Gastrocnemius medialis (tissue), 4 donors: ENCODE data around the gene SHROOM3. TPM values are rescaled to one million over a fixed set of nuclear protein-coding genes. Genes with fewer than 3 reads are reported as not detected.

ENCODE experiments used
- ATAC-seq, 2 donors: fragments of 150-250 bp; one replicate each; pipeline ENCODE4 v1.9.1; 2016
- DNase-seq, 2 donors: peaks; one replicate each; pipeline ENCODE4 v3.0.0-alpha.2; 2019
- H3K27ac ChIP-seq, 4 donors: fragments of 200-600 bp; sonication (generic); 1 replicate in 1 of 4; 2 replicates in 3 of 4; pipeline ENCODE4 v1.5.1; 2016 to 2018; ENCODE audit warnings: mild to moderate bottlenecking in 2 of 4, moderate library complexity in 1 of 4
- H3K27me3 ChIP-seq, 3 donors: fragments of 200-600 bp; sonication (generic) in 2 of 3; 1 replicate in 1 of 3; 2 replicates in 2 of 3; pipeline versions ENCODE4 v1.5.1 to v1.6.0; 2016 to 2019; ENCODE audit warnings: mild to moderate bottlenecking in 1 of 3, moderate library complexity in 1 of 3
- H3K36me3 ChIP-seq, 2 donors: fragments of 200-600 bp; sonication (generic) in 1 of 2; one replicate each; pipeline ENCODE4 v1.5.1; 2017 to 2018
- H3K4me1 ChIP-seq, 2 donors: fragments of 200-600 bp; sonication (generic) in 1 of 2; one replicate each; pipeline ENCODE4 v1.5.1; 2016 to 2017; ENCODE audit warnings: mild to moderate bottlenecking in 2 of 2
- H3K4me3 ChIP-seq, 4 donors: fragments of 200-600 bp; sonication (generic) in 3 of 4; 1 replicate in 1 of 4; 2 replicates in 3 of 4; pipeline ENCODE4 v1.5.1; 2016 to 2019; ENCODE audit warnings: mild to moderate bottlenecking in 2 of 4
- H3K9me3 ChIP-seq, 3 donors: fragments of 200-600 bp; sonication (generic) in 2 of 3; 1 replicate in 1 of 3; 2 replicates in 2 of 3; pipeline ENCODE4 v1.5.1; 2016 to 2019
- POLR2A ChIP-seq, 2 donors: fragments of 450-650 bp; IDR thresholded peaks; one replicate each; pipeline ENCODE4 v1.6.1; 2017; ENCODE audit warnings: antibody characterized with exemption in 2 of 2, mild to moderate bottlenecking in 2 of 2, moderate library complexity in 2 of 2
- in situ Hi-C, 4 donors: fragments of 200-750 bp; cut with MboI; loops; one replicate each; pipeline versions ENCODE4 v1.15.0 to v1.8.0; 2017; ENCODE audit warnings: low sequenced_read_pairs in 4 of 4
- intact Hi-C: fragments of 100-400 bp; cut with DNase I; formaldehyde crosslinking; loops from one replicate; pipeline ENCODE4 v1.15.1; 2023; ENCODE audit warnings: low total_unique reads
- total RNA-seq, 4 donors: library from RNA; depleted of rRNA; stranded (reverse); fragments of >200 nt; gene quantifications; one replicate each; pipeline versions ENCODE4 v1.1.0 to v1.2.3, GENCODE V29; 2016
- TF ChIP-seq, protein P1 (sequence below), 5 experiments: fragments of 450-650 bp in 3 of 5; fragments of 200-600 bp in 2 of 5; sonication (generic) in 2 of 5; IDR thresholded peaks in 4 of 5; conservative IDR thresholded peaks in 1 of 5; 1 replicate in 4 of 5; 2 replicates in 1 of 5; pipeline ENCODE4 v1.5.1; 2016 to 2019; ENCODE audit warnings: antibody characterized with exemption in 5 of 5, mild to moderate bottlenecking in 3 of 5, moderate library complexity in 3 of 5

The SHROOM3 gene
- total RNA-seq, 4 donors from 2014 or later = 0.20 to 1.7 (median 0.98) TPM

DNA sequence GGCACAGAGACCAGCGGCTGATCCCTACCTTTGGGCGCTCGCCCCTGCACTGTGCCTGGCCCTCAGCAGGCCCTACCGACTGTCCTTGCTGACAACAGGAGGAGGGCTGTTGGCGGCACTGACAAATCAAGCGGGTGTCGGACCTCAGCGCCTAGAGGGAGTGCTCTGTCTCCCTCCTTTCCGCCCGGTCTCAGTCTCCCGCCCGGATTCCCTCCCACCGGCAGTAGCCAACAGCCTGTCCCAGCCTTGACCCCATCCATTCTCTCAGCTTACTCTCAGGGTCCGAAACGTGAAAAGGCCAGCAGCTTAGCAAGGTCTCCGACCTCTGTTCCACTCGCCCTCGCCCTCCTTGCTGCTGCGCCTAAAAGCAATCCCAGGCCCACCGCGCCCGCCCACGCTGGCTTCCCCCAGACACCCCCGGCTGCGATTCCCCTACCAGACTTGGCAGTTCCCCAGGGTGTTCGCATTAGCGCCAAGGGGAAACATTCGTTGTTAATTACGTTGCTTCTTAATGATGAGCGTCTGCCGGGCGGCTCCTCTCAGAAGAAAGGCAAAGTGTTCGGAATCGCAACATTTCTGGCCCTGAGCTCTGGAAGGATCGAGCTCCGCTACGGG, 366.7 kb downstream of the SHROOM3 start:
- Histone ChIP-seq H3K27ac (peak overlapping the region in 1 of 4 donors; percentile 23), H3K9me3 (no peaks in the 10 kb centered on the region), H3K27me3 (no peaks in the 10 kb centered on the region), H3K4me3 (no peak overlapping the region), H3K4me1 (no peaks in the 10 kb centered on the region), H3K36me3 (no peaks in the 10 kb centered on the region)
- intact Hi-C loops = no loop called here
- ATAC-seq = no peak
- DNase-seq = no peak
- TF ChIP-seq, protein P1, sequence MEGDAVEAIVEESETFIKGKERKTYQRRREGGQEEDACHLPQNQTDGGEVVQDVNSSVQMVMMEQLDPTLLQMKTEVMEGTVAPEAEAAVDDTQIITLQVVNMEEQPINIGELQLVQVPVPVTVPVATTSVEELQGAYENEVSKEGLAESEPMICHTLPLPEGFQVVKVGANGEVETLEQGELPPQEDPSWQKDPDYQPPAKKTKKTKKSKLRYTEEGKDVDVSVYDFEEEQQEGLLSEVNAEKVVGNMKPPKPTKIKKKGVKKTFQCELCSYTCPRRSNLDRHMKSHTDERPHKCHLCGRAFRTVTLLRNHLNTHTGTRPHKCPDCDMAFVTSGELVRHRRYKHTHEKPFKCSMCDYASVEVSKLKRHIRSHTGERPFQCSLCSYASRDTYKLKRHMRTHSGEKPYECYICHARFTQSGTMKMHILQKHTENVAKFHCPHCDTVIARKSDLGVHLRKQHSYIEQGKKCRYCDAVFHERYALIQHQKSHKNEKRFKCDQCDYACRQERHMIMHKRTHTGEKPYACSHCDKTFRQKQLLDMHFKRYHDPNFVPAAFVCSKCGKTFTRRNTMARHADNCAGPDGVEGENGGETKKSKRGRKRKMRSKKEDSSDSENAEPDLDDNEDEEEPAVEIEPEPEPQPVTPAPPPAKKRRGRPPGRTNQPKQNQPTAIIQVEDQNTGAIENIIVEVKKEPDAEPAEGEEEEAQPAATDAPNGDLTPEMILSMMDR (IDR thresholded peaks at IDR 0.05 in 4 of 5, conservative IDR thresholded peaks at IDR 0.05 in 1 of 5) = no peak
- no peak for TF ChIP-seq POLR2A (IDR thresholded peaks at IDR 0.05)
- in situ Hi-C loops = no loop called here

DNA sequence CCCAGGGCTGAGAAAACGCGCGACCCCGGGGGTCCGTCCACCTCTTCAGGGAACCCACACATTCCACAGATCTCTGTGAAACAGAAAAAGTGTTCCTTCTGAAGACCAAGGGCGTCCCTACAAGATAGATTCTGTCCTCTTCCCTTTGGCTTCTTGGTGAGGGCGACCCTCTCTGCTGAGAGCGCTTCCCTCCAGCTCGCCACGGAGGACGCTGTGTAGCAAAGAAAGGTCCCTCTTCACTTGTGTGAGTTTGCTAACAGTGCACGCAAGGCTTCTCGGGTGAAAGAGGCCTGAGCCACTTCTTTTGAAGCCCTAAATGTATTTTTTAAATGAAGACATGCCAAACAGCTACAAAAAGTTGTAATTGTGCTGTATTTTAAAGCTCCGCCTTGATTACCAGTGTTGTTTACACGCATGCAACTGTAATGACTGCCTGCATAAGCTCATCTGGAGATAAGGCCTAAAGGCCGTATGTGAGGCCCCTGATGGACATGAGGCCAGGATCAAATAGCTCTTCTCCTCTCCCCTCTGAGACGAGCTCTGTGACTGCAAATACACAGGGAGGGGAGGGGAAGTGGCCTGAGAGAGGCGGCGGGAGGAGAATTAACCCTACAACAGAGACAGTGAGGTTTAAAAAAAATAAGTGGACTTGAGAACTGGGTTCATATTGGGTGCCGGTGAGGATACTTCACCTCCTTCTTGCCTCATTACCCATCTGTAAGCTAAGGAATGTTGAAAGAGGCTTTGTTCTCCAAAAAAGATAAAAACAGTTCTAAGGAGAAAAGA, 367.4 kb downstream of the SHROOM3 start:
- Histone ChIP-seq H3K4me3 (no peak overlapping the region), H3K36me3 (no peaks in the 10 kb centered on the region), H3K27ac (peak overlapping the region in 1 of 4 donors; percentile 23), H3K4me1 (no peaks in the 10 kb centered on the region), H3K9me3 (no peaks in the 10 kb centered on the region), H3K27me3 (no peaks in the 10 kb centered on the region)
- intact Hi-C loops = no loop called here
- no peak for ATAC-seq
- in situ Hi-C loops = no loop called here
- DNase-seq = no peak
- TF ChIP-seq, protein P1 (IDR thresholded peaks at IDR 0.05 in 4 of 5, conservative IDR thresholded peaks at IDR 0.05 in 1 of 5) = no peak
- TF ChIP-seq POLR2A (IDR thresholded peaks at IDR 0.05) = no peak

DNA sequence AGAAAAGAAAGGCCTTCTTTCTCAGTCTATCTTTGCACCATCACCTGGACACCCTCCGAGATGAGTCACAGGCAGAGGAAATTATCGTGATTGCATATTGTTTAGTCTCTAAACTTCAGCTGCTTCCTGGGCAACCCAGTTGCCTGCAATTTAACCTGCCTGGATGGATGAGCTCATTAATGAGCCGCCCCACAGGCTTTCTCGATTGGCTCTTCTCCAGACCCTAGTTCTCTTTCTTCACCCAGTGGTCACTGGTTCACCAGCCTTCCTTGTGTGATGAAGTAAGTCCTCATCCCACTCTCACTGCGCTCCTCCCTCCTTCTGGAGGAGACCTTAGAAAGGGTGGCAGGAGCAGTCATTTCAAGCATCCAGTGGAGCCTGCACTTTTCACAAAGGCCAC, 368.5 kb downstream of the SHROOM3 start:
- Histone ChIP-seq H3K27ac (no peak overlapping the region), H3K9me3 (no peaks in the 10 kb centered on the region), H3K4me1 (no peaks in the 10 kb centered on the region), H3K36me3 (no peaks in the 10 kb centered on the region), H3K27me3 (no peaks in the 10 kb centered on the region), H3K4me3 (no peak overlapping the region)
- intact Hi-C loops = no loop called here
- DNase-seq = no peak
- no peak for ATAC-seq
- no peak for TF ChIP-seq POLR2A (IDR thresholded peaks at IDR 0.05)
- TF ChIP-seq, protein P1 (IDR thresholded peaks at IDR 0.05 in 4 of 5, conservative IDR thresholded peaks at IDR 0.05 in 1 of 5) = no peak
- in situ Hi-C loops = no loop called here

DNA sequence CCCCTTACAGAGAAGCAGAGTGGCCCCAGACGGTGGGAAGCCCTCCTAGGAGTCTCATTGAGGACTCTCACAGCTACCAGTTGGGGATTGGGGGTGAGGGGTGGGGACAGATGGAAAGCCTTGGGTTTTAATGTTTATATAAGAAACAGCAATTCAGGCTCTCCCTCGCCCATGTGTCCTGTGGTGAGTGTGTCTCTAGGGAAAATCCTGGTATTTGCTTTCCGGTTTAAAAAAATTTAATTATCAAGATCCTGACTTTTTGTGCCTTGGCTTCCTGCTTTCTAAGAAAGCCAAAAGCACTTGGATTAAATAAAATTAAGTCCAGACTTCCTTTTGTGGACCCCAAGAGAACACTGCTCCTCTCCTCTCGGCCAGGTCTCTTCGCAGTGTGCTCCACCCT, 369.1 kb downstream of the SHROOM3 start:
- intact Hi-C loops = no loop called here
- no peak overlapping the region for H3K4me3 ChIP-seq
- no peak for DNase-seq
- no peaks in the 10 kb centered on the region for H3K9me3 ChIP-seq
- TF ChIP-seq POLR2A (IDR thresholded peaks at IDR 0.05) = no peak
- TF ChIP-seq, protein P1 (IDR thresholded peaks at IDR 0.05 in 4 of 5, conservative IDR thresholded peaks at IDR 0.05 in 1 of 5) = no peak
- ATAC-seq = no peak
- H3K36me3 ChIP-seq = no peaks in the 10 kb centered on the region
- in situ Hi-C loops = no loop called here
- no peaks in the 10 kb centered on the region for H3K27me3 ChIP-seq
- H3K4me1 ChIP-seq = no peaks in the 10 kb centered on the region
- H3K27ac ChIP-seq = no peak overlapping the region
